Measurements from ENCODE around the gene NXT1. TPM values are rescaled to one million over a fixed set of nuclear protein-coding genes. Genes with fewer than 3 reads are reported as not detected.

NXT1 gene
- total RNA-seq, 2 experiments from 2014 or later: 33.7 to 76.5 TPM

DNA sequence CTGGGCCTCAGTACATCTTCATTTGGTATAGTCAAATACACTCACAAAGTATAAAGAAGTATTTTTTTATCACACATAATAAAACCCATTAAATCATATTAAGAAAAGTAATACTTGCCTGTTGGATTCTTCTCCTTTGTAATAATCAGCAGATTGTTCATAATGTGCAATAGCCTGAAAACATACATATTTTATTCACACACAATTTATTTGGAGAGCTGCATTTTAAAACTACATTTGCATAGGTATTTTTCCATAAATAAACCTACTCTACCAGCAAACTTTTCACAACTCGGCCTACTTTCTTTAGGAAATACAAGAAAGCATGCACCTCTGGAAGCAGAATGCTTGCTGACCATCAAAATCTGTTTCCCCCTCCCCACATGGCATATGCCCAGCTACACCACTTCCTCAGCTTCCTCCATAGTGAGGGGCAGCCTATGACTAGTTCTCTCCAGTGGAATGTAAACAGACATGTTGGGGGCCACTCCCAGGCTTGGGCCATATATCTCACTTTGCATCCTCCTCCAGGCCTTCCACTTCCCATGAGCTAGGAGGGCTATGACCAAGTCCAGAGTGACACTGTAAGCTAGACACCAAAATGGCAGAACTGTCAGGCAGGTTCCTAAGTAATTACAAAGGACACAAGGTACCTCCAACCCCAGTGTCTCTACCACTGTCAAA is 39.6 kb downstream of the NXT1 start:
- Histone ChIP-seq H3K4me2 (ENCODE audit: low read length) (no peak overlapping the region), H3K9me2 (ENCODE audit: insufficient read depth, low read length) (no peaks in the 10 kb centered on the region), H3K36me3 (ENCODE audit: insufficient read depth, low read length) (peaks cover 82% of the 10 kb centered on the region), H3K4me3 (ENCODE audit: low read depth, low read length, poor library complexity, severe bottlenecking) (no peak overlapping the region), H3K9me3 (ENCODE audit: low read length) (0 out of 2 replicates have a peak, but pooled peaks cover 7% of the 10 kb centered on the region), H3K27ac (ENCODE audit: low read depth, low read length, poor library complexity, severe bottlenecking) (no peak overlapping the region), H3K4me1 (ENCODE audit: insufficient read depth, low read length, poor library complexity, severe bottlenecking) (peaks cover 32% of the 10 kb centered on the region), H4K20me1 (ENCODE audit: insufficient read depth, low read length) (no peaks in the 10 kb centered on the region; the same call in 1 of the 2 replicates), H3K79me2 (ENCODE audit: insufficient read depth, low read depth, low read length) (no peaks in the 10 kb centered on the region), H2AFZ (ENCODE audit: low read length) (no peak overlapping the region)
- no peak for TF ChIP-seq EZH2phosphoT487 (IDR thresholded peaks at IDR 0.05; ENCODE audit: borderline replicate concordance, low read depth, low read length)
- TF ChIP-seq, protein P1, sequence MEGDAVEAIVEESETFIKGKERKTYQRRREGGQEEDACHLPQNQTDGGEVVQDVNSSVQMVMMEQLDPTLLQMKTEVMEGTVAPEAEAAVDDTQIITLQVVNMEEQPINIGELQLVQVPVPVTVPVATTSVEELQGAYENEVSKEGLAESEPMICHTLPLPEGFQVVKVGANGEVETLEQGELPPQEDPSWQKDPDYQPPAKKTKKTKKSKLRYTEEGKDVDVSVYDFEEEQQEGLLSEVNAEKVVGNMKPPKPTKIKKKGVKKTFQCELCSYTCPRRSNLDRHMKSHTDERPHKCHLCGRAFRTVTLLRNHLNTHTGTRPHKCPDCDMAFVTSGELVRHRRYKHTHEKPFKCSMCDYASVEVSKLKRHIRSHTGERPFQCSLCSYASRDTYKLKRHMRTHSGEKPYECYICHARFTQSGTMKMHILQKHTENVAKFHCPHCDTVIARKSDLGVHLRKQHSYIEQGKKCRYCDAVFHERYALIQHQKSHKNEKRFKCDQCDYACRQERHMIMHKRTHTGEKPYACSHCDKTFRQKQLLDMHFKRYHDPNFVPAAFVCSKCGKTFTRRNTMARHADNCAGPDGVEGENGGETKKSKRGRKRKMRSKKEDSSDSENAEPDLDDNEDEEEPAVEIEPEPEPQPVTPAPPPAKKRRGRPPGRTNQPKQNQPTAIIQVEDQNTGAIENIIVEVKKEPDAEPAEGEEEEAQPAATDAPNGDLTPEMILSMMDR (conservative IDR thresholded peaks at IDR 0.05; ENCODE audit: low read length): no peak
- BruUV-seq (replicated peaks): no TSS peak
- intact Hi-C loops (cut with micrococcal nuclease; ENCODE audit: unreplicated experiment): no loop called here
- CTCF ChIA-PET (ENCODE audit: unreplicated experiment): interaction anchor here (0.6 to 1.0 kb wide), 2 partner anchors 29 to 40 kb away, joined by 3 to 10 read pairs; no protein-coding TSS in a partner anchor
- POLR2A ChIA-PET: interaction anchor here (1.1 to 2.2 kb wide), 3 partner anchors 15 to 41 kb away, joined by 4 to 8 read pairs (median 5); no protein-coding TSS in a partner anchor
- DNase-seq (ENCODE audit: low spot score): no peak

DNA sequence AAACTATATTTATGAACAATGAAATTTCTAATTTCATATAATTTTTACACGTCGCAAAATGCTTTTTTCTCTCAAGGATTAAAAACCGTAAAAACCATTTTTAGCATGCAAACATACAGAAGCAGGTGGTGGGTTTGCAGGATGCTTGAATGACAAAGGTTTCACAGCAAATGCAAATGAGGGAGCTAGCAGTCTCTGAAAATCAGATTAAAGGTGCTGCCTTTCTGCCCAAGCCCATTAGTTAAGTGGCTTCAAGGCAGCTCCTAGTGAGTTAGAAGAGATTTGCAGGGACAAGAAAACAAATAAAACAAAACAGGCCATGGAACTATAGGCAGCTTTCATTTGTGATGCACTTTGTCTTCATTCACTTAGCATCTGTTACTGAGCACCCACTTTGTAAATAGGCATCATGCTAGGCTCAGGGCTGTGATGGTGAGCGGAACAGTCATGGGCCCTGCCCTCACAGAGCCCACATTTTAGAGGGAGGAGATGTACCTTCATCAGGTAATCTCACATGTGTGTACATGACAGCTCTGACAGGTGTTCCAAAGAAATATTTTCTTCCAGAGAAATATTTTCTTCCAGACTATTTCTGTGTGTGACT is 41.2 kb downstream of the NXT1 start:
- H3K4me2 ChIP-seq (ENCODE audit: low read length): peak overlapping the region; percentile 57
- peak overlapping the region; percentile 13 for H3K4me3 ChIP-seq (ENCODE audit: low read depth, low read length, poor library complexity, severe bottlenecking)
- TF ChIP-seq EZH2phosphoT487 (IDR thresholded peaks at IDR 0.05; ENCODE audit: borderline replicate concordance, low read depth, low read length): no peak
- TF ChIP-seq, protein P1 (conservative IDR thresholded peaks at IDR 0.05; ENCODE audit: low read length): no peak
- H3K79me2 ChIP-seq (ENCODE audit: insufficient read depth, low read depth, low read length): no peaks in the 10 kb centered on the region
- peak overlapping the region; percentile 62 for H3K27ac ChIP-seq (ENCODE audit: low read depth, low read length, poor library complexity, severe bottlenecking)
- H2AFZ ChIP-seq (ENCODE audit: low read length): no peak overlapping the region
- peak; percentile 57 for DNase-seq (ENCODE audit: low spot score)
- 0 out of 2 replicates have a peak, but pooled peaks cover 7% of the 10 kb centered on the region for H3K9me3 ChIP-seq (ENCODE audit: low read length)
- no peaks in the 10 kb centered on the region; the same call in 1 of the 2 replicates for H4K20me1 ChIP-seq (ENCODE audit: insufficient read depth, low read length)
- intact Hi-C loops (cut with micrococcal nuclease; ENCODE audit: unreplicated experiment): no loop called here
- no peaks in the 10 kb centered on the region for H3K9me2 ChIP-seq (ENCODE audit: insufficient read depth, low read length)
- no TSS peak for BruUV-seq (replicated peaks)
- H3K4me1 ChIP-seq (ENCODE audit: insufficient read depth, low read length, poor library complexity, severe bottlenecking): peaks cover 32% of the 10 kb centered on the region
- H3K36me3 ChIP-seq (ENCODE audit: insufficient read depth, low read length): peaks cover 75% of the 10 kb centered on the region
- CTCF ChIA-PET (ENCODE audit: unreplicated experiment): interaction anchor here (0.9 to 1.4 kb wide), 3 partner anchors 28 to 42 kb away, joined by 3 to 5 read pairs (median 4); partner anchors contain the start of gene NAPB
- POLR2A ChIA-PET: interaction anchor here (0.9 to 2.2 kb wide), 12 partner anchors 12 to 41 kb away, joined by 3 to 18 read pairs (median 4); partner anchors contain the start of genes NAPB and NXT1
